ENCODE data around the gene GRK1. TPM values are rescaled to one million over a fixed set of nuclear protein-coding genes. Genes with fewer than 3 reads are reported as not detected.
"Not testable (repeated sequence)": the region's sequence is repeated elsewhere in the genome, so short reads cannot be mapped to it uniquely, and the experiment has no call there.

The GRK1 gene
- total and polyA plus RNA-seq, 2 experiments from 2014 or later: not detected

- Mint-ChIP-seq H3K4me1 (no peaks in the 10 kb centered on the region), H3K27me3 (ENCODE audit: insufficient read depth, low read depth, poor library complexity) (peaks cover 10% of the 10 kb centered on the region), H3K27ac (no peak overlapping the region), H3K4me3 (no peak overlapping the region), H3K9me3 (peaks cover 18% of the 10 kb centered on the region), H3K36me3 (ENCODE audit: low read depth) (peaks cover 14% of the 10 kb centered on the region; the same call in 2 of the 3 replicates)
- no peaks in the 10 kb centered on the region for H3K79me2 ChIP-seq (replicated peaks; ENCODE audit: insufficient read depth)
- no peak for DNase-seq (ENCODE audit: low spot score)
- no peak for ATAC-seq
- H3K27me3 ChIP-seq (ENCODE audit: insufficient read depth): no peaks in the 10 kb centered on the region
- H3K4me3 ChIP-seq: no peak overlapping the region
- peaks cover 4% of the 10 kb centered on the region; the same call in 1 of the 2 replicates for H3K9me2 ChIP-seq (ENCODE audit: insufficient read depth)
- no peaks in the 10 kb centered on the region for H3K4me1 ChIP-seq (ENCODE audit: insufficient read depth)
- H3F3A ChIP-seq (replicated peaks; ENCODE audit: low read depth): peaks cover 18% of the 10 kb centered on the region
- no peak overlapping the region for H2AFZ ChIP-seq
- no peak for TF ChIP-seq CREB1 (CRISPR knock-in tag; IDR thresholded peaks at IDR 0.05; ENCODE audit: low read depth)
- H4K20me1 ChIP-seq (replicated peaks; ENCODE audit: insufficient read depth): no peaks in the 10 kb centered on the region
- no peak overlapping the region for H3K4me2 ChIP-seq
- no peak overlapping the region for H3K27ac ChIP-seq (ENCODE audit: low read depth)
- H3K36me3 ChIP-seq (ENCODE audit: insufficient read depth): no peaks in the 10 kb centered on the region
These were observed 84.5 kb downstream of the GRK1 start for GRCh38 chr13:113751491-113751890.

GRCh38 chr13:113752211-113752986 lies 85.4 kb downstream of the GRK1 start:
- peaks cover 18% of the 10 kb centered on the region for H3K9me3 Mint-ChIP-seq

GRCh38 chr13:113753171-113753570 lies 86.2 kb downstream of the GRK1 start:
- Histone ChIP-seq H3K27ac (ENCODE audit: low read depth) (no peak overlapping the region), H3K36me3 (ENCODE audit: insufficient read depth) (no peaks in the 10 kb centered on the region), H3K4me1 (ENCODE audit: insufficient read depth) (peaks cover 5% of the 10 kb centered on the region; the same call in 1 of the 2 replicates), H3K4me3 (no peak overlapping the region), H4K20me1 (replicated peaks; ENCODE audit: insufficient read depth) (no peaks in the 10 kb centered on the region), H3K79me2 (replicated peaks; ENCODE audit: insufficient read depth) (no peaks in the 10 kb centered on the region), H2AFZ (no peak overlapping the region), H3K27me3 (ENCODE audit: insufficient read depth) (peaks cover 9% of the 10 kb centered on the region; the same call in 1 of the 2 replicates), H3K9me2 (ENCODE audit: insufficient read depth) (peaks cover 4% of the 10 kb centered on the region; the same call in 1 of the 2 replicates), H3K4me2 (no peak overlapping the region), H3F3A (replicated peaks; ENCODE audit: low read depth) (peaks cover 27% of the 10 kb centered on the region)
- no peak overlapping the region for H3K4me3 Mint-ChIP-seq
- H3K27me3 Mint-ChIP-seq (ENCODE audit: insufficient read depth, low read depth, poor library complexity): peaks cover 13% of the 10 kb centered on the region
- H3K9me3 Mint-ChIP-seq: peaks cover 18% of the 10 kb centered on the region
- no peak for TF ChIP-seq EZH2phosphoT487 (IDR thresholded peaks at IDR 0.05; ENCODE audit: unreplicated experiment)
- no peak for TF ChIP-seq ETS1 (IDR thresholded peaks at IDR 0.05)
- TF ChIP-seq ZNF114 (CRISPR knock-in tag; IDR thresholded peaks at IDR 0.05): no peak
- TF ChIP-seq REST (IDR thresholded peaks at IDR 0.05; ENCODE audit: unreplicated experiment): no peak
- TF ChIP-seq CTCF (conservative IDR thresholded peaks at IDR 0.05; ENCODE audit: low read depth in 2 of 2): no peak
- no peak for TF ChIP-seq JUNB (IDR thresholded peaks at IDR 0.05; ENCODE audit: unreplicated experiment)
- no peak overlapping the region for H3K27ac Mint-ChIP-seq
- no peak for DNase-seq (ENCODE audit: low spot score)
- H3K4me1 Mint-ChIP-seq: peaks cover 3% of the 10 kb centered on the region; the same call in 2 of the 3 replicates
- peaks cover 14% of the 10 kb centered on the region; the same call in 2 of the 3 replicates for H3K36me3 Mint-ChIP-seq (ENCODE audit: low read depth)
- ATAC-seq: no peak

More at GRCh38 chr13:113752211-113752986, 85.4 kb downstream of the GRK1 start:
- not testable (repeated sequence) for DNase-seq (ENCODE audit: low spot score); H3K79me2 ChIP-seq (replicated peaks; ENCODE audit: insufficient read depth); H2AFZ ChIP-seq; H4K20me1 ChIP-seq (replicated peaks; ENCODE audit: insufficient read depth); H3K27ac Mint-ChIP-seq; H3K27me3 ChIP-seq (ENCODE audit: insufficient read depth); H3K27ac ChIP-seq (ENCODE audit: low read depth); H3K4me1 Mint-ChIP-seq; H3K4me3 Mint-ChIP-seq; H3K27me3 Mint-ChIP-seq (ENCODE audit: insufficient read depth, low read depth, poor library complexity); H3K4me1 ChIP-seq (ENCODE audit: insufficient read depth); H3K9me2 ChIP-seq (ENCODE audit: insufficient read depth); H3K4me2 ChIP-seq; H3K36me3 ChIP-seq (ENCODE audit: insufficient read depth); H3K4me3 ChIP-seq; ATAC-seq
- H3F3A ChIP-seq (replicated peaks; ENCODE audit: low read depth): peaks cover 20% of the 10 kb centered on the region
- peaks cover 14% of the 10 kb centered on the region; the same call in 2 of the 3 replicates for H3K36me3 Mint-ChIP-seq (ENCODE audit: low read depth)

Measured in GM23338 (cell line).